Measurements from ENCODE around the gene KCNK13.

DNA sequence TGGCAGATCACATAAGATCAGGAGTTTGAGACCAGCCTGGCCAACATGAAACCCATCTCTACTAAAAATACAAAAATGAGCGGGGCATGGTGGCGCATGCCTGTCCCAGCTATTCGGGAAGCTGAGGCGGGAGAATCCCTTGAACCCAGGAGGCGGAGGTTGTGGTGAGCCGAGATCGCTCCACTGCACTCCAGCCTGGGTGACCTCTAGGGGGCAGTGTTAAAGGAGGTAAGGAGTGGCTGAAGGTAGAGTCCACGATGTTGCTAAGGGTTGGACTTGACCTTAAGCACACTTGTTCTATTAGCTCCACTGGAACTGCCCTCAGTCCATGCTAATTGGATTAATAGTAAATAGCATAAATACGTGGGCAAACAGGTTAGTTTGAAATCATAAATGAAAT is 132.1 kb downstream of the KCNK13 start:
- TF ChIP-seq EZH2phosphoT487 (IDR thresholded peaks at IDR 0.05; ENCODE audit: insufficient read depth, low read depth), result no peak
- TF ChIP-seq EZH2 (IDR thresholded peaks at IDR 0.05; ENCODE audit: insufficient read depth, poor library complexity, severe bottlenecking), result no peak
